ENCODE measurements around the gene COX6B2. TPM values are rescaled to one million over a fixed set of nuclear protein-coding genes. Genes with fewer than 3 reads are reported as not detected.

COX6B2 gene
- total and polyA plus RNA-seq, 2 of the 13 experiments (the other 11 are each of a cell fraction or from before 2014, with no cell fraction given): 0.21 TPM; not detected in 1

GRCh38 chr19:55385724-55386492 lies 31.4 kb upstream of the COX6B2 start, which contains the start of gene RPL28:
Gene RPL28, plus strand, starts transcription at chr19:55385932. Its CDS starts 426 bp downstream, at chr19:55386358.
- H3K36me3 ChIP-seq (replicated peaks in 1 of 2; ENCODE audit: control insufficient read depth in 1 of 2, insufficient read depth in 2 of 2, low read length in 2 of 2): peaks cover 13 to 35% of the 10 kb centered on the region in 2 experiments
- no peak within 1 kb of the TSS for H2AFZ ChIP-seq (ENCODE audit: low read length)
- peaks cover 42% of the 10 kb centered on the region for H3K4me1 ChIP-seq (ENCODE audit: insufficient read depth, low read length)
- H3K9me3 ChIP-seq (ENCODE audit: low read length): no peaks in the 10 kb centered on the region
- peak within 1 kb of the TSS; percentile 96 for H3K4me2 ChIP-seq (ENCODE audit: low read depth, low read length)
- peaks cover 41% of the 10 kb centered on the region for H4K20me1 ChIP-seq (ENCODE audit: insufficient read depth, low read length)
- H3K27ac ChIP-seq (ENCODE audit: extremely low read length, insufficient read depth, low read length): peak within 1 kb of the TSS; percentile 92
- in situ Hi-C loops (cut with HindIII; ENCODE audit: extremely low pct_ligation_motif_present, low pct_unique_long_range_greater_than_20kb) (no loop called here), intact Hi-C loops (cut with micrococcal nuclease; ENCODE audit: unreplicated experiment) (loop anchor here (1.0 to 5.0 kb wide), 3 partner anchors 54 to 180 kb away; no protein-coding TSS in a partner anchor)
- H3K4me3 ChIP-seq (replicated peaks in 1 of 3; ENCODE audit: insufficient read depth in 1 of 3, low read depth in 2 of 3, low read length in 3 of 3): peak within 1 kb of the TSS; percentile 86 to 100 (median 89)
- WGBS (ENCODE audit: low lambda C conversion rate): under 1% methylated on average over 33 of the region's 68 CpGs
- H3K9ac ChIP-seq (ENCODE audit: insufficient read depth, low read depth, low read length): peak within 1 kb of the TSS; percentile 96
- ChIA-PET CTCF (ENCODE audit: low intra/inter-chr PET ratio, low total read pairs) (no interaction called here), POLR2A (interaction anchor here (0.5 to 9.7 kb wide), 3 partner anchors 21 to 106 kb away, joined by 3 to 62 read pairs (median 3); partner anchors contain the start of genes GARIN5B, HSPBP1 and UBE2S)
- ATAC-seq (peak; percentile 77), FAIRE-seq (peak; percentile 99), DNase-seq (ENCODE audit: low spot score) (peak; percentile 96)
- peaks cover 30% of the 10 kb centered on the region for H3K79me2 ChIP-seq (ENCODE audit: insufficient read depth, low read length)
- H3K27me3 ChIP-seq (ENCODE audit: control insufficient read depth in 1 of 2, insufficient read depth in 2 of 2, low read length in 2 of 2): no peaks in the 10 kb centered on the region; a peak in 1 of 5 replicates
- TSS peak; percentile 80 for BruUV-seq (replicated peaks)
- TF ChIP-seq ZNF672 (CRISPR knock-in tag; IDR thresholded peaks at IDR 0.05) (0 out of 2 replicates have a peak, but pooled peaks have one; percentile 56), KLF13 (CRISPR knock-in tag; IDR thresholded peaks at IDR 0.05) (0 out of 2 replicates have a peak, but pooled peaks have one; percentile 83), NR2F1 (CRISPR knock-in tag; IDR thresholded peaks at IDR 0.05) (no peak; a peak in 1 of 4 replicates), ZNF276 (CRISPR knock-in tag; IDR thresholded peaks at IDR 0.05; ENCODE audit: low read depth) (peak; percentile 74; the same call in 1 of the 2 replicates), SATB2 (CRISPR knock-in tag; IDR thresholded peaks at IDR 0.05) (peak; percentile 89), ZNF670 (CRISPR knock-in tag; IDR thresholded peaks at IDR 0.05; ENCODE audit: borderline replicate concordance) (no peak), PRDM10 (CRISPR knock-in tag; IDR thresholded peaks at IDR 0.05; ENCODE audit: low read depth) (no peak), ZBTB49 (CRISPR knock-in tag; IDR thresholded peaks at IDR 0.05; ENCODE audit: borderline replicate concordance) (0 out of 2 replicates have a peak, but pooled peaks have one; percentile 42), ZNF296 (CRISPR knock-in tag; conservative IDR thresholded peaks at IDR 0.05) (no peak), TOPORS (CRISPR knock-in tag; IDR thresholded peaks at IDR 0.05) (0 out of 2 replicates have a peak, but pooled peaks have one; percentile 10), NFKBIZ (CRISPR knock-in tag; IDR thresholded peaks at IDR 0.05) (peak; percentile 77; the same call in 1 of the 2 replicates), GTF2F1 (IDR thresholded peaks at IDR 0.05; ENCODE audit: low read length) (peak; percentile 72; the same call in 1 of the 2 replicates), FLYWCH1 (CRISPR knock-in tag; IDR thresholded peaks at IDR 0.05) (no peak), NCOA5 (CRISPR knock-in tag; IDR thresholded peaks at IDR 0.05) (no peak)

Data from HepG2 (cell line).